SU-DHL-6 (cell line): ENCODE measurements around the gene INPP4A.

Experiments
- CTCF ChIP-seq: fragments of 200-600 bp; sonication (generic); IDR thresholded peaks from one replicate; pipeline ENCODE4 v1.5.1; 2017; ENCODE audit warnings: antibody characterized with exemption, mild to moderate bottlenecking, low read length, moderate library complexity; ENCODE audit not compliant: insufficient read depth, poor library complexity, severe bottlenecking
- EZH2phosphoT487 ChIP-seq: fragments of 200-600 bp; sonication (generic), shearing (Covaris generic); conservative IDR thresholded peaks from 2 replicates; pipeline ENCODE4 v1.6.1; 2018; ENCODE audit warnings: mild to moderate bottlenecking, antibody characterized with exemption, low read length, moderate library complexity, mixed read lengths

- no peak for TF ChIP-seq CTCF
- TF ChIP-seq EZH2phosphoT487 = no peak
Observed at GRCh38 chr2:98604547-98604946, 159.9 kb downstream of the INPP4A start.
